ENCODE data around the gene NT5C3B.
"Not testable (repeated sequence)": the region's sequence is repeated elsewhere in the genome, so short reads cannot be mapped to it uniquely, and the experiment has no call there.

GRCh38 chr17:41776262-41776900 is 59.7 kb downstream of the NT5C3B start:
- TF ChIP-seq POLR2A (IDR thresholded peaks at IDR 0.05), result not testable (repeated sequence)
- TF ChIP-seq, protein P1, sequence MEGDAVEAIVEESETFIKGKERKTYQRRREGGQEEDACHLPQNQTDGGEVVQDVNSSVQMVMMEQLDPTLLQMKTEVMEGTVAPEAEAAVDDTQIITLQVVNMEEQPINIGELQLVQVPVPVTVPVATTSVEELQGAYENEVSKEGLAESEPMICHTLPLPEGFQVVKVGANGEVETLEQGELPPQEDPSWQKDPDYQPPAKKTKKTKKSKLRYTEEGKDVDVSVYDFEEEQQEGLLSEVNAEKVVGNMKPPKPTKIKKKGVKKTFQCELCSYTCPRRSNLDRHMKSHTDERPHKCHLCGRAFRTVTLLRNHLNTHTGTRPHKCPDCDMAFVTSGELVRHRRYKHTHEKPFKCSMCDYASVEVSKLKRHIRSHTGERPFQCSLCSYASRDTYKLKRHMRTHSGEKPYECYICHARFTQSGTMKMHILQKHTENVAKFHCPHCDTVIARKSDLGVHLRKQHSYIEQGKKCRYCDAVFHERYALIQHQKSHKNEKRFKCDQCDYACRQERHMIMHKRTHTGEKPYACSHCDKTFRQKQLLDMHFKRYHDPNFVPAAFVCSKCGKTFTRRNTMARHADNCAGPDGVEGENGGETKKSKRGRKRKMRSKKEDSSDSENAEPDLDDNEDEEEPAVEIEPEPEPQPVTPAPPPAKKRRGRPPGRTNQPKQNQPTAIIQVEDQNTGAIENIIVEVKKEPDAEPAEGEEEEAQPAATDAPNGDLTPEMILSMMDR (IDR thresholded peaks at IDR 0.05), result not testable (repeated sequence)
